Neural cell (in vitro differentiated cells): ENCODE measurements around the gene DMRTA1.
"Not testable (repeated sequence)": the region's sequence is repeated elsewhere in the genome, so short reads cannot be mapped to it uniquely, and the experiment has no call there.

Experiments
- CTCF ChIP-seq: fragments of 450-650 bp; IDR thresholded peaks from 2 replicates; pipeline ENCODE4 v1.5.1; 2014; ENCODE audit warnings: antibody characterized with exemption, mild to moderate bottlenecking, moderate library complexity; ENCODE audit not compliant: poor library complexity, severe bottlenecking
- EP300 ChIP-seq: fragments of 450-650 bp; conservative IDR thresholded peaks from 2 replicates; pipeline ENCODE4 v1.6.1; 2014; ENCODE audit warnings: antibody characterized with exemption, mild to moderate bottlenecking, moderate library complexity; ENCODE audit not compliant: poor library complexity, severe bottlenecking
- POLR2AphosphoS5 ChIP-seq: IDR thresholded peaks from 2 replicates; pipeline ENCODE4 v1.6.1; 2012
- RAD21 ChIP-seq: fragments of 450-650 bp; conservative IDR thresholded peaks from 2 replicates; pipeline ENCODE4 v1.6.1; 2014; ENCODE audit warnings: antibody characterized with exemption, mild to moderate bottlenecking, moderate library complexity
- REST ChIP-seq: IDR thresholded peaks from 2 replicates; pipeline ENCODE4 v1.6.1; 2012; ENCODE audit warnings: borderline replicate concordance
- SMC3 ChIP-seq: fragments of 450-650 bp; conservative IDR thresholded peaks from 2 replicates; pipeline ENCODE4 v1.6.1; 2014; ENCODE audit warnings: antibody characterized with exemption, mild to moderate bottlenecking, moderate library complexity; ENCODE audit not compliant: poor library complexity
- TAF1 ChIP-seq: IDR thresholded peaks from 2 replicates; pipeline ENCODE4 v1.6.1; 2012; ENCODE audit warnings: low read depth

- not testable (repeated sequence) for TF ChIP-seq CTCF, EP300, POLR2AphosphoS5, SMC3, RAD21, TAF1, REST
These were observed 9.1 kb upstream of the DMRTA1 start for GRCh38 chr9:22437461-22438067.
